Right lobe of liver (tissue), 4 donors: ENCODE data around the gene MRPL24.

ENCODE experiments used
- CTCF ChIP-seq, 4 donors: fragments of 200-600 bp in 3 of 4; fragments of 450-650 bp in 1 of 4; IDR thresholded peaks; one replicate each; pipeline versions ENCODE4 v1.5.1 to v1.8.0; 2016 to 2022; ENCODE audit warnings: antibody characterized with exemption in 4 of 4, mild to moderate bottlenecking in 2 of 4
- POLR2A ChIP-seq: fragments of 450-650 bp; IDR thresholded peaks from one replicate; pipeline ENCODE4 v1.6.1; 2017; ENCODE audit warnings: antibody characterized with exemption, mild to moderate bottlenecking
- donor health status: DM: no; HTN: no; CAD: no.
- donor health status: DM: no; HTN: no; CAD: no.
- donor health status: DM: no; HTN: yes; CAD: no.

- TF ChIP-seq CTCF (IDR thresholded peaks at IDR 0.05) (no peak), POLR2A (no peak)
Observed at GRCh38 chr1:156709757-156710489, 31.0 kb downstream of the MRPL24 start.
